ENCODE data around the gene NAV2.
"Not testable (repeated sequence)": the region's sequence is repeated elsewhere in the genome, so short reads cannot be mapped to it uniquely, and the experiment has no call there.

NAV2 gene

DNA sequence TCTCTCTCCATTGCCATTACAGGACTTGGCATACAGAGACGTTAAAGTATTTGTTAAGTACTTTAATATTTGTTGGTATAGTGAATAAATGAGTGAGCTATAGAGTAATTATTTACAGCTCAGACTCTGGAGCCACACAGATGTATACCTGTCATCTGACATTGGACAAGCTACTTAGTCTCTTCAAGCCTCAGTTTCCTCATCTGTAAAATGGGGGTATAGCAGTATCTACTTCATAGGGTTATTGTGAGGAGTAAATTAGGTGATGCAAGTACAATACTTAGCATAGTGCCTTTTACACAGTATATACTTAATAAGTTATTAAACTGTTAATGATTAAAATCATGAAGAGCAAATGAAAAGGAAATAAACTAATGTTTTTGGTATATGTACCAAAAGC lies 203.2 kb downstream of the NAV2 start:
- in situ Hi-C loops (cut with HindIII; ENCODE audit: low sequenced_read_pairs) = loop anchor here (5.0 to 25.0 kb wide), 2 partner anchors 66 to 354 kb away; no protein-coding TSS in a partner anchor

DNA sequence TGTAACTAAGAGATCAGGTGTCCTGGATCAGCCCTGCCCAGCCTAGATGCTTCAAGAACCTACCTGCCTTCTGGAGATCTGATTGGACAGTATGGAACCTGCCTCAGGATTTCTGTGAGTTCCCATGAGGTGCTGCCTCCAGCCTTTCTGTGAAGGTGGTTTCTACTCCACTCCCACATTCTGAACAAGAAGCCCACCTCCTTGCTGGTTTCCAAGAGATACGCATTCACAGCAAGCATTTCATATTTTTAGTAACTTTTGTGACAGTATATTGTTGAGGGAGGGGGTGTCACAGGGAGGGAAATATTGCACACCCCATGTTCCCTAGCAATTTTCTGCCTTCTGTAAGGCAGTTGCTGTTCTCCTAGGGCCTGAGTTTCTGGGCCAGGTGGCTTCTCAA lies 204.4 kb downstream of the NAV2 start:
- in situ Hi-C loops (cut with HindIII; ENCODE audit: low sequenced_read_pairs) = loop anchor here (5.0 to 25.0 kb wide), 2 partner anchors 65 to 355 kb away; no protein-coding TSS in a partner anchor

GRCh38 chr11:19918302-19919049 lies 205.8 kb downstream of the NAV2 start:
- in situ Hi-C loops (cut with HindIII; ENCODE audit: low sequenced_read_pairs) = loop anchor here (5.0 to 25.0 kb wide), 2 partner anchors 64 to 356 kb away; no protein-coding TSS in a partner anchor

GRCh38 chr11:19919050-19919561 lies 206.5 kb downstream of the NAV2 start:
- in situ Hi-C loops (cut with HindIII; ENCODE audit: low sequenced_read_pairs) = loop anchor here (5.0 to 25.0 kb wide), 2 partner anchors 63 to 357 kb away; no protein-coding TSS in a partner anchor

DNA sequence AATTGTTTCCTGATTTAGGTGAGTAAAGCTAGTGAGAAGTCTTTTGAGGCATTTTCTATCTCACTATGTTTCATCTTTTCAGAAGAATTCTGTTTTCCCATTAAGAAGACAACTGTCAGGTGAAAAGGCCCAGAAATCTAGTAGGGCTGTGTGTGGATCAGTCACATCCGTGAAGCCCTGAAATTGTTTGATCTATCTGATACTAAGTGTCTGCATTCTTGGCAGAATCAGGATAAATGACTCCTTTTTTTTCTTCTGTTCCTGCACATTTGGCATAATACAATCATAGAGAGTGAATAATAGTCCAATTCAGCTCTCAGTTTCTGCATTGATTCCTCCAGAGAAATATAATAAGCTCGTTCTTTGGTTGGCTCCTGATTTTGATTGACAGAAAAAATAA lies 208.3 kb downstream of the NAV2 start:
- in situ Hi-C loops (cut with HindIII; ENCODE audit: low sequenced_read_pairs) = loop anchor here (25.0 kb wide), 1 partner anchor 359 kb away; no protein-coding TSS in a partner anchor

GRCh38 chr11:19921976-19922688 lies 209.5 kb downstream of the NAV2 start:
- in situ Hi-C loops (cut with HindIII; ENCODE audit: low sequenced_read_pairs) = loop anchor here (25.0 kb wide), 1 partner anchor 360 kb away; no protein-coding TSS in a partner anchor

- in situ Hi-C loops (cut with HindIII; ENCODE audit: low sequenced_read_pairs) = loop anchor here (25.0 kb wide), 1 partner anchor 360 kb away; no protein-coding TSS in a partner anchor
These were observed 210.0 kb downstream of the NAV2 start for GRCh38 chr11:19922689-19923035.

DNA sequence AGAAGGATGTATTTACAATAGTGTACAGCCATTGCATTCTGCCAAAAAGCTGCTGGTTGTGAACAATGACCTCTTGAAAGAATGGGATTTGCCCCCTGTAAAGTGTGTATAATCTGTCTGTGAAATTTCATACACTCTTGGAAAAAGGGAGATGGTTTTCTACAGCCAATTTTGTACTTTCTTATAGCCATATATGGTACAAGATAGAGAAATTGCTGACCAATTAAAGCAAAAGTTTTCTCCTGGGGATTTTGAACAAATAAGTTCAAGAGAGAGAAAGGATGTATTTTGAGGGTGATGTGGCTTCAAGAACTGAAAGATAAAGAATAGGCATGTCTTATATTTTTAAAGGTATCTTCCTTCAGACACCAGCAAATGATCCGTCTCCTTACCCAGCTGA lies 211.0 kb downstream of the NAV2 start:
- in situ Hi-C loops (cut with HindIII; ENCODE audit: low sequenced_read_pairs) = loop anchor here (25.0 kb wide), 1 partner anchor 361 kb away; no protein-coding TSS in a partner anchor

GRCh38 chr11:19924311-19924710 lies 211.7 kb downstream of the NAV2 start:
- in situ Hi-C loops (cut with HindIII; ENCODE audit: low sequenced_read_pairs) = loop anchor here (25.0 kb wide), 1 partner anchor 362 kb away; no protein-coding TSS in a partner anchor

DNA sequence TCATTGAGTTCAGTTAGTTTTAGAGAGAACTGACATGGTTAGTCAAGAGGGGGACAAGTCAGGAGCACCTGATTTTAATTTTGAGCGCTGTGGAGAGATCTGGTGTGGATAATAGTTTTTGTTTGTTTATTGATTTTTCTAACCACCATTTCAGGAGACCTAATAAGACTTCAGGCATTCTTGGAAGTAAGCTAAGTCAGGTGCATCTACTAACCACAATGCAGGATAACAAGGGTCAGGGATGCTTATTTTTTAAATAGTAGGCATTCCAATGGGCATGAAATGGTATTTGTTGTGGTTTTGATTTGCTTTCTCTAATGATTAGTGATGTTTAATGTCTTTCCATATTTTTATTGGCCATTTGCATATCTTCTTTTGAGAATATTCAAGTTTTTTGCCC lies 212.1 kb downstream of the NAV2 start:
- in situ Hi-C loops (cut with HindIII; ENCODE audit: low sequenced_read_pairs) = loop anchor here (25.0 kb wide), 1 partner anchor 362 kb away; no protein-coding TSS in a partner anchor

DNA sequence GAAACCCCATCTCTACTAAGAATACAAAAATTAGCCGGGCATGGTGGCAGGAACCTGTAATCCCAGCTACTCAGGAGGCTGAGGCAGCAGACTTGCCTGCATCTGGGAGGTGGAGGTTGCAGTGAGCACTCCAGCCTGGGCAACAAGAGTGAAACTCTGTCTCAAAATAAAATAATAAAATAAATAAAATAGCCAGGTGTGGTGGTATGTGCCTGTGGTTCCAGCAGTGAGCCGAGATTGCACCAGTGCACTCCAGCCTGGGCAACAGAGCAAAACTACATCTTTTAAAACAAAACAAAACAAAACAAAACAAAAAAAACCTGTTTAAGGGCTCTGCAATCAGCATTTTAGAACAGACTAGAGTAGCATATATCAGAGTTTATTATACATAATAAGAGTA lies 214.8 kb downstream of the NAV2 start:
- in situ Hi-C loops (cut with HindIII; ENCODE audit: low sequenced_read_pairs) = not testable (repeated sequence)

GRCh38 chr11:19929147-19929546 lies 216.5 kb downstream of the NAV2 start:
- in situ Hi-C loops (cut with HindIII; ENCODE audit: low sequenced_read_pairs) = no loop called here

DNA sequence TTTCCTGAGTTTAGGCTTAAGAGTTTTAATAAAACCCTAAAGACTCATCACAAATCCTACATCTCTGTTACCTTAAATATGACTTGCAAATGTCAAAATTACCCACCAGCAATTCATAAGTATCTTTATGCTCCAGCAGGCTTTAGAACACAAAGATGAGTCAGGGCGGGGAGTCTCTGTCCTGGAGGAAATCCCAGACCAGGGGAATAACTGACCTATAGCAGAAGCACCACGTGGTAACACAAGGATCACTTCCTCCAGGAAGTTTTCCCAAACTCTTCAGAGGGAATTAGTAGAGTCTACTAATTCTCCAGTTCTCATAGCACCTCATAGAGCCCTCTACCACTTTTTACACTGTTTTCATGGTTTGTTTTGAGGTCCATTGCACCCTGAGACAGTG lies 217.0 kb downstream of the NAV2 start:
- in situ Hi-C loops (cut with HindIII; ENCODE audit: low sequenced_read_pairs) = no loop called here

DNA sequence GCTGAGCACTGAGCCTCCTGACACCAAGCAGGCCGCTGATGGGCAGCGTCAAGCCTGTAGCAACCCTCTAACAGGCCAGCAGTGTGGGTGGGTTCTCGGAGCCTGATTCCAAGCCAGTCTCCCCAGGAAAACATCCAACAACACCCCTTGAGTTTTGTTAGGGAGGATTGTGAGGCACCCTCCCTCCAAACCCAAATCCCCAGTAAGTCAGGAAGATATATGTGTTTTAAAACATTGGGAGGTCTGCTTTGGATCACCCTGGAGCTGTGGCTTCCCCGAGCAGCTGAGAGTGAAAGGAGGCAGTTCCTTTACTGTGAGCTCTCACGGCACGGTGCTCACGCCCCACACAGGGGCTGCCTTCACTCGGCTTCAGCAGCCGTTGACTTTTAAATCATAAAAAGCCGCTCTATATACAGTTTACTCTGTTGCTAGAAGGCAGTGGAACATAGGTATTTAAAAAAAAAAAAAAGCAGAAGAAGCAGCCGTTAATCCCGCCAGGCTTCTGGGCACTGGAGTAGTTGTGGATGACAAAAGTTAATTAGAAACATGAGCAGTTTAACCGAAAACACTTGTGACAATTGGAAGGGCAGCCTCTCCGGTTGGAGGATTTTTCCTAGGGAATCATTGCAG lies 218.6 kb downstream of the NAV2 start:
- in situ Hi-C loops (cut with HindIII; ENCODE audit: low sequenced_read_pairs) = no loop called here

GRCh38 chr11:19931771-19932369 lies 219.2 kb downstream of the NAV2 start:
- in situ Hi-C loops (cut with HindIII; ENCODE audit: low sequenced_read_pairs) = no loop called here

DNA sequence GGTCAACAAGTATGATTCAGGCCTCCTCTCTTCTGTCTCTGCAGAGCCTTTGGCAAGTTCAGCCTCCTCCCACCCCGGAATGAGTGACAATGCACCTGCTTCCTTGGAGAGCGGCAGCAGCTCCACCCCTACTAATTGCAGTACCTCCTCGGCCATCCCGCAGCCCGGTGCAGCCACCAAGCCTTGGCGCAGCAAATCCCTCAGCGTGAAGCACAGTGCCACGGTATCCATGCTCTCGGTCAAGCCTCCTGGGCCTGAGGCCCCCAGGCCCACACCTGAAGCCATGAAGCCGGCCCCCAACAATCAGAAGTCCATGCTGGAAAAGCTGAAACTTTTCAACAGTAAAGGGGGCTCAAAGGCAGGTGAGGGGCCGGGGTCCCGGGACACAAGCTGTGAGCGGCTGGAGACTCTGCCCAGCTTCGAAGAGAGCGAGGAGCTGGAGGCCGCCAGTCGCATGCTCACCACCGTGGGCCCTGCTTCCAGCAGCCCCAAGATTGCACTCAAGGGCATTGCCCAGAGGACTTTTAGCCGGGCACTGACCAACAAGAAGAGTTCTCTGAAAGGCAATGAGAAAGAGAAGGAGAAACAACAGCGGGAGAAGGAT lies 220.6 kb downstream of the NAV2 start:
- in situ Hi-C loops (cut with HindIII; ENCODE audit: low sequenced_read_pairs) = no loop called here

DNA sequence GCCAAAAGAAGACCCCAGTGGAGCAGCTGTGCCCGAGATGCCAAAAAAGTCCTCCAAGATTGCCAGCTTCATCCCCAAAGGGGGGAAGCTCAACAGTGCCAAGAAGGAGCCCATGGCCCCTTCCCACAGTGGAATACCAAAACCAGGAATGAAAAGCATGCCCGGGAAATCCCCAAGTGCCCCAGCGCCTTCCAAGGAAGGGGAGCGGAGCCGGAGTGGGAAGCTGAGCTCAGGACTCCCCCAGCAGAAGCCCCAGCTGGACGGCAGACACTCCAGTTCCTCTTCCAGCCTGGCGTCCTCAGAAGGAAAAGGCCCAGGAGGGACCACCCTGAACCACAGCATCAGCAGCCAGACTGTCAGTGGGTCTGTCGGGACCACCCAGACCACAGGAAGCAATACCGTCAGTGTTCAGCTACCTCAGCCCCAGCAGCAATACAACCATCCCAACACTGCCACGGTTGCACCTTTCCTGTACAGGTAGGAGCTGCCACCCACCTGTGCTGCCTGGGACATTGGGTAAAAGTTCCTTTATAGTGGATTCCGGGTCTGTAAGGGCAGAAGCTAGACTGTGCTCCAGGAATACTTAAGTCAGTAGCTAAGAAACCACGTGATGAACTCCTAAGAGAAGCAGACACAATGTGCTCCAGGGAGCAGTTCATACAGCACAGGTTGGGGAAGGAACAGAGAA lies 221.3 kb downstream of the NAV2 start:
- in situ Hi-C loops (cut with HindIII; ENCODE audit: low sequenced_read_pairs) = no loop called here

DNA sequence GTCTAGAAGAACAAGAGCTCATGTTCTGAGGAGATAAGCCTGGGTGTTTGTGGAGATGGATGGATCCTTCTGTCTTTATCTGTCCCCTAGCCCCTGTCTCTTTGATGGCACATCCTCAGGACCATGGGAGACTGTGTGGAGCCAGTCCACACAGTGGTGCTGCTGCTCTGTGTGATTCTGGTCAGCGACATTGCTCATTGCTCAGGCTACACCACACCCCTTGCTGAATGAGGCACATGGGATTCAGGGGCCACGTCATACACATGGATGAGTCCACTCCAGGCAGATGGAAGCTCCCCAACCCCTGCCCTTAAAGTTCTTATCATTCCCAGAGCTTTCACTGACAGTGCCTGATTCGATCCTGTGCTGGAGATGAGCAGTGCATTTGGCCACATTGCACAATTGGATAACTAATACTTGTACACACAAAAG lies 222.2 kb downstream of the NAV2 start:
- in situ Hi-C loops (cut with HindIII; ENCODE audit: low sequenced_read_pairs) = loop anchor here (5.0 kb wide), 2 partner anchors 93 to 197 kb away; no protein-coding TSS in a partner anchor

DNA sequence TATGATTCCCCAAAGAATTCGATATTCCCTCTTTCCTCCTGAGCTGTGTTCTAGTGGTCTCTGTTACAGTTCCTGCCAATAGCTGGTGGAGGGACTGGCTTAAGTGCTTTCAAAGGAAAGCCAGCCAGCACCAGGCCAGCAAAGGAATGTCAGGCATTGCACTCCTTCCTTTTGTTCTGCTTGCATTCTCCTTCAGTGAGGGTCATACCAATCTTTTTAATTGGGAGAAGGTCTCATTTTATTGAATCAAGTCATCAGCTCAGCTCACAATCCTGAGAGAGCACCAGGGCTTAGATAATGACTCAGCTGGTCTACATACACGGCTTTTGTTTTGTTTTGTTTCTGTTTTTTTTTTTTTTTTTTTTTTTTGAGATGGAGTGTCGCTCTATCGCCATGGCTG lies 222.9 kb downstream of the NAV2 start:
- in situ Hi-C loops (cut with HindIII; ENCODE audit: low sequenced_read_pairs) = loop anchor here (5.0 kb wide), 2 partner anchors 93 to 197 kb away; no protein-coding TSS in a partner anchor
